K562 (cell line): ENCODE measurements around the gene UBE2M. TPM values are rescaled to one million over a fixed set of nuclear protein-coding genes. Genes with fewer than 3 reads are reported as not detected.

Experiments used
- CC2D1A ChIP-seq: fragments of 450-650 bp; IDR thresholded peaks from 2 replicates; pipeline ENCODE4 v1.6.1; 2017; ENCODE audit warnings: mild to moderate bottlenecking
- EWSR1 ChIP-seq: fragments of 450-650 bp; IDR thresholded peaks from 2 replicates; pipeline ENCODE4 v1.6.1; 2018; ENCODE audit warnings: borderline replicate concordance, mild to moderate bottlenecking, low read depth, moderate library complexity; ENCODE audit not compliant: partially characterized antibody
- FOXA1 ChIP-seq: fragments of 450-650 bp; IDR thresholded peaks from 2 replicates; pipeline ENCODE4 v1.6.1; 2016; ENCODE audit warnings: mild to moderate bottlenecking, borderline replicate concordance
- GATAD2B ChIP-seq: fragments of 450-650 bp; IDR thresholded peaks from 2 replicates; pipeline ENCODE4 v1.6.1; 2017; ENCODE audit warnings: mild to moderate bottlenecking, borderline replicate concordance
- HMGN3 ChIP-seq: IDR thresholded peaks from 2 replicates; pipeline ENCODE4 v1.6.1; 2011; ENCODE audit warnings: borderline replicate concordance, low read depth, mild to moderate bottlenecking, mixed read lengths, low read length; ENCODE audit not compliant: insufficient read length; ENCODE audit errors: extremely low read depth
- KDM1A ChIP-seq, 2 experiments: fragments of 450-650 bp; IDR thresholded peaks; 2 replicates each; pipeline ENCODE4 v1.6.1; 2016; ENCODE audit warnings: mild to moderate bottlenecking in 2 of 2
- MCM3 ChIP-seq: fragments of 450-650 bp; IDR thresholded peaks from 2 replicates; pipeline ENCODE4 v1.6.1; 2016
- MXI1 ChIP-seq: IDR thresholded peaks from 2 replicates; pipeline ENCODE4 v1.6.1; 2011; ENCODE audit warnings: low read depth, mild to moderate bottlenecking, improper control_type of control experiment, low read length
- MYNN ChIP-seq, 2 experiments: sonication (generic); formaldehyde crosslinking in 1 of 2; IDR thresholded peaks; 2 replicates each; pipeline versions ENCODE4 v1.5.0 to v1.6.1; 2016 to 2020; ENCODE audit warnings: antibody characterized with exemption in 1 of 2, missing genetic modification reagents in 1 of 2
- PHTF2 ChIP-seq: fragments of 250-450 bp; sonication (Bioruptor Pico); IDR thresholded peaks from 2 replicates; pipeline ENCODE4 v1.5.0; 2021; ENCODE audit warnings: mild to moderate bottlenecking
- TAF15 ChIP-seq: fragments of 200-400 bp; formaldehyde crosslinking; IDR thresholded peaks from 2 replicates; pipeline ENCODE4 v1.6.1; 2017; ENCODE audit warnings: mild to moderate bottlenecking, low read depth, low read length, moderate library complexity
- ZNF778 ChIP-seq: fragments of 450-650 bp; formaldehyde crosslinking; IDR thresholded peaks from 2 replicates; pipeline ENCODE4 v1.4.0; 2020; ENCODE audit warnings: mild to moderate bottlenecking, moderate library complexity
- polyA plus RNA-seq, 8 experiments: library from polyadenylated mRNA; depleted of rRNA in 4 of 8; stranded (reverse) in 5 of 8; unstranded in 3 of 8; fragments of >200 nt; fragmentation: Nextera tagmentation in 2 of 8; fragmentation: Illumina TruSeq in 1 of 8; extraction: Ambion mirVana in 2 of 8; extraction: Trizol in 1 of 8; gene quantifications; 2 replicates each; pipeline versions ENCODE4 v1.2.1 to v1.2.3, GENCODE V29; 2011 to 2014; ENCODE audit warnings: inconsistent platforms in 1 of 8, missing spikeins in 1 of 8
- total RNA-seq, 7 experiments: library from RNA; depleted of rRNA in 6 of 7; stranded (reverse); fragments of >200 nt in 6 of 7; fragmentation: Illumina TruSeq in 2 of 7; extraction: Trizol in 2 of 7; gene quantifications; 2 replicates each; pipeline versions ENCODE4 v1.2.1 to v1.2.3, GENCODE V29; 2011 to 2021; ENCODE audit warnings: low replicate concordance in 1 of 7
- TF ChIP-seq, protein P1 (sequence below): fragments of 450-650 bp; IDR thresholded peaks from 2 replicates; pipeline ENCODE4 v1.6.1; 2016; ENCODE audit warnings: low read depth
- TF ChIP-seq, protein P2 (sequence below): sonication (generic); formaldehyde crosslinking; IDR thresholded peaks from 2 replicates; pipeline ENCODE4 v1.8.0; 2022; ENCODE audit warnings: mild to moderate bottlenecking, low read depth, missing genetic modification reagents
- TF ChIP-seq, protein P3 (sequence below): sonication (generic); formaldehyde crosslinking; IDR thresholded peaks from 2 replicates; pipeline ENCODE4 v1.4.0; 2020; ENCODE audit warnings: mild to moderate bottlenecking, missing genetic modification reagents

UBE2M gene
- total and polyA plus RNA-seq, 9 of the 15 experiments (the other 6 are each of a cell fraction or from before 2014, with no cell fraction given): 0.92 to 163 (median 85.7) TPM

DNA sequence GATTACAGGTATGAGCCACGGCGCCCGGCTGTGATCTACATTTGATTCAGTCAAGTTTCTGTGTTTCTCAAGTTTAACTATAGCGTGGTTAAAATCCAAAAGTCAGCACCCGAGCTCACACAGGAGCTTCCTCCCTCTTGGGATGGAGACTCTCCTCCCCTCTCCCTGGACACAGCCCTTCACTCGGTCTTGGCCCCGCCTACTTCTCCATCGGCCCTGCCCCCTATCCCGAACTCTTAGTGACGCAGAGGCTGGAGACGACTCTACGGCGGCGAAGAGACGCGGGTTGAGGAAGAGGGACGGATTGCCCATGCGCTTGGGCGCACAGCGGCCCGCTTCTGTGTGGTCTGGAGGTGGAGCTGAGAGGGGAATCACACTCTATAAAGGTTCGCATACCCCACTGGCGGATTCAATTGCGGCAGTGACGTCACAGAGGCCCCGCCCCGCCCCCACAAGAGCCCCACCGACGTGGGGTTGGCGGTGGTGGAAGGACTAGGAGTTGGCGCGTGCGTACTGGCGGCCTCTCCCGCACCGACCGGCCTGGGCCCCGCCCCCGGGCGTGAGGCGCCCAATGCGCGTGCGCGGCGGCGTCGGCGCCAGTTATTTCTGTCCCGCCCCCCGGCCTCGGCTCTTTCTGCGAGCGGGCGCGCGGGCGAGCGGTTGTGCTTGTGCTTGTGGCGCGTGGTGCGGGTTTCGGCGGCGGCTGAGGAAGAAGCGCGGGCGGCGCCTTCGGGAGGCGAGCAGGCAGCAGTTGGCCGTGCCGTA, 14.4 kb downstream of the UBE2M start, which contains the start of gene TRIM28 (continued):
- TF ChIP-seq, protein P1, sequence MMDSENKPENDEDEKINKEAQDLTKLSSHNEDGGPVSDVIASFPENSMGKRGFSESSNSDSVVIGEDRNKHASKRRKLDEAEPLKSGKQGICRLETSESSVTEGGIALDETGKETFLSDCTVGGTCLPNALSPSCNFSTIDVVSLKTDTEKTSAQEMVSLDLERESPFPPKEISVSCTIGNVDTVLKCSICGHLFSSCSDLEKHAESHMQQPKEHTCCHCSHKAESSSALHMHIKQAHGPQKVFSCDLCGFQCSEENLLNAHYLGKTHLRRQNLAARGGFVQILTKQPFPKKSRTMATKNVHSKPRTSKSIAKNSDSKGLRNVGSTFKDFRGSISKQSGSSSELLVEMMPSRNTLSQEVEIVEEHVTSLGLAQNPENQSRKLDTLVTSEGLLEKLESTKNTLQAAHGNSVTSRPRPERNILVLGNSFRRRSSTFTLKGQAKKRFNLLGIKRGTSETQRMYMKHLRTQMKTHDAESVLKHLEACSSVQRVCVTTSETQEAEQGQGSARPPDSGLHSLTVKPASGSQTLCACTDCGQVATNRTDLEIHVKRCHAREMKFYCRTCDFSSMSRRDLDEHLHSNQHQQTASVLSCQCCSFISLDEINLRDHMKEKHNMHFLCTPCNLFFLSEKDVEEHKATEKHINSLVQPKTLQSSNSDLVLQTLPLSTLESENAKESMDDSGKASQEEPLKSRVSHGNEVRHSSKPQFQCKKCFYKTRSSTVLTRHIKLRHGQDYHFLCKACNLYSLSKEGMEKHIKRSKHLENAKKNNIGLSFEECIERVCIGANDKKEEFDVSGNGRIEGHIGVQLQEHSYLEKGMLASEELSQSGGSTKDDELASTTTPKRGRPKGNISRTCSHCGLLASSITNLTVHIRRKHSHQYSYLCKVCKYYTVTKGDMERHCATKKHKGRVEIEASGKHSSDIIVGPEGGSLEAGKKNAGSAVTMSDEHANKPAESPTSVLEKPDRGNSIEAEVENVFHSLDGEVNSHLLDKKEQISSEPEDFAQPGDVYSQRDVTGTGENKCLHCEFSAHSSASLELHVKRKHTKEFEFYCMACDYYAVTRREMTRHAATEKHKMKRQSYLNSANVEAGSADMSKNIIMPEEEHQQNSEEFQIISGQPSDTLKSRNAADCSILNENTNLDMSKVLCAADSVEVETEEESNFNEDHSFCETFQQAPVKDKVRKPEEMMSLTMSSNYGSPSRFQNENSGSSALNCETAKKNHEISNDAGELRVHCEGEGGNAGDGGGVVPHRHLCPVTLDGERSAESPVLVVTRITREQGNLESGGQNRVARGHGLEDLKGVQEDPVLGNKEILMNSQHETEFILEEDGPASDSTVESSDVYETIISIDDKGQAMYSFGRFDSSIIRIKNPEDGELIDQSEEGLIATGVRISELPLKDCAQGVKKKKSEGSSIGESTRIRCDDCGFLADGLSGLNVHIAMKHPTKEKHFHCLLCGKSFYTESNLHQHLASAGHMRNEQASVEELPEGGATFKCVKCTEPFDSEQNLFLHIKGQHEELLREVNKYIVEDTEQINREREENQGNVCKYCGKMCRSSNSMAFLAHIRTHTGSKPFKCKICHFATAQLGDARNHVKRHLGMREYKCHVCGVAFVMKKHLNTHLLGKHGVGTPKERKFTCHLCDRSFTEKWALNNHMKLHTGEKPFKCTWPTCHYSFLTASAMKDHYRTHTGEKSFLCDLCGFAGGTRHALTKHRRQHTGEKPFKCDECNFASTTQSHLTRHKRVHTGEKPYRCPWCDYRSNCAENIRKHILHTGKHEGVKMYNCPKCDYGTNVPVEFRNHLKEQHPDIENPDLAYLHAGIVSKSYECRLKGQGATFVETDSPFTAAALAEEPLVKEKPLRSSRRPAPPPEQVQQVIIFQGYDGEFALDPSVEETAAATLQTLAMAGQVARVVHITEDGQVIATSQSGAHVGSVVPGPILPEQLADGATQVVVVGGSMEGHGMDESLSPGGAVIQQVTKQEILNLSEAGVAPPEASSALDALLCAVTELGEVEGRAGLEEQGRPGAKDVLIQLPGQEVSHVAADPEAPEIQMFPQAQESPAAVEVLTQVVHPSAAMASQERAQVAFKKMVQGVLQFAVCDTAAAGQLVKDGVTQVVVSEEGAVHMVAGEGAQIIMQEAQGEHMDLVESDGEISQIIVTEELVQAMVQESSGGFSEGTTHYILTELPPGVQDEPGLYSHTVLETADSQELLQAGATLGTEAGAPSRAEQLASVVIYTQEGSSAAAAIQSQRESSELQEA: no peak
- TF ChIP-seq FOXA1 (no peak), MXI1 (peak; percentile 26; the same call in 1 of the 2 replicates), HMGN3 (peak; percentile 52), MYNN (IDR thresholded peaks at IDR 0.05) (no peak), MYNN (CRISPR knock-in tag; IDR thresholded peaks at IDR 0.05) (no peak), CC2D1A (no peak), EWSR1 (no peak), ZNF778 (CRISPR knock-in tag) (no peak), MCM3 (no peak), TAF15 (no peak), PHTF2 (CRISPR knock-in tag) (no peak), GATAD2B (0 out of 2 replicates have a peak, but pooled peaks have one; percentile 89), KDM1A (IDR thresholded peaks at IDR 0.05) (no peak)
- TF ChIP-seq, protein P2, sequence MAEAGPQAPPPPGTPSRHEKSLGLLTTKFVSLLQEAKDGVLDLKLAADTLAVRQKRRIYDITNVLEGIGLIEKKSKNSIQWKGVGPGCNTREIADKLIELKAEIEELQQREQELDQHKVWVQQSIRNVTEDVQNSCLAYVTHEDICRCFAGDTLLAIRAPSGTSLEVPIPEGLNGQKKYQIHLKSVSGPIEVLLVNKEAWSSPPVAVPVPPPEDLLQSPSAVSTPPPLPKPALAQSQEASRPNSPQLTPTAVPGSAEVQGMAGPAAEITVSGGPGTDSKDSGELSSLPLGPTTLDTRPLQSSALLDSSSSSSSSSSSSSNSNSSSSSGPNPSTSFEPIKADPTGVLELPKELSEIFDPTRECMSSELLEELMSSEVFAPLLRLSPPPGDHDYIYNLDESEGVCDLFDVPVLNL: no peak
- TF ChIP-seq, protein P3, sequence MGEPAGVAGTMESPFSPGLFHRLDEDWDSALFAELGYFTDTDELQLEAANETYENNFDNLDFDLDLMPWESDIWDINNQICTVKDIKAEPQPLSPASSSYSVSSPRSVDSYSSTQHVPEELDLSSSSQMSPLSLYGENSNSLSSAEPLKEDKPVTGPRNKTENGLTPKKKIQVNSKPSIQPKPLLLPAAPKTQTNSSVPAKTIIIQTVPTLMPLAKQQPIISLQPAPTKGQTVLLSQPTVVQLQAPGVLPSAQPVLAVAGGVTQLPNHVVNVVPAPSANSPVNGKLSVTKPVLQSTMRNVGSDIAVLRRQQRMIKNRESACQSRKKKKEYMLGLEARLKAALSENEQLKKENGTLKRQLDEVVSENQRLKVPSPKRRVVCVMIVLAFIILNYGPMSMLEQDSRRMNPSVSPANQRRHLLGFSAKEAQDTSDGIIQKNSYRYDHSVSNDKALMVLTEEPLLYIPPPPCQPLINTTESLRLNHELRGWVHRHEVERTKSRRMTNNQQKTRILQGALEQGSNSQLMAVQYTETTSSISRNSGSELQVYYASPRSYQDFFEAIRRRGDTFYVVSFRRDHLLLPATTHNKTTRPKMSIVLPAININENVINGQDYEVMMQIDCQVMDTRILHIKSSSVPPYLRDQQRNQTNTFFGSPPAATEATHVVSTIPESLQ (CRISPR knock-in tag): no peak
